Activated CD4-positive, CD25-positive, alpha-beta regulatory T cell treated with anti-CD3 and anti-CD28 coated beads, Interleukin-2, amount 50 U/mL, for 72 hours (primary cell): ENCODE measurements around the gene TPPP.

Experiments
- DNase-seq: peaks from one replicate; pipeline ENCODE4 v3.0.0; 2021

TPPP gene

DNA sequence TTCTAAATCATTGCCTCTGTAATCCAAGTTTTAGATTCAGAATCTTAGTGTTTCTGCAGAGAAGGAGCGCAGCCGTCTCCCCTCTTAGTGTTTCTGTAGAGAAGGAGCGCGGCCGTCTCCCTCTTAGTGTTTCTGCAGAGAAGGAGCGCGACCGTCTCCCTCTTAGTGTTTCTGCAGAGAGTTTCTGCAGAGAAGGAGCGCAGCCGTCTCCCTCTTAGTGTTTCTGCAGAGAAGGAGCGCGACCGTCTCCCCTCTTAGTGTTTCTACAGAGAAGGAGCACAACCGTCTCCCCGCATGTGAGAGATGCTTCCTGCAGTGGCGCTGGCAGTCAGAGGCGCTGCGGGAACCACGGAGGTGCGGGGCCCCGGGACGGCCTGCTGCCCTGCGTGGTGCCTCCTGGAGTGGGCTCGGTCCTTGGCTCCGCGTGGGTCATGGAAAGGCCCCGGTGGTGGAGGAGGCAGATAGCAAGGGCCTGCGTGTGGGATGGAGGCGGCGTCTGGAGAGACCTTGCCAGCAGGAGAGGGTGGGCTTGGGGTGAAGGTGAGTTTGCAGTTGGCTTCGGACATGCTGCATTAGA lies 70.1 kb downstream of the TPPP start:
- DNase-seq: no peak

DNA sequence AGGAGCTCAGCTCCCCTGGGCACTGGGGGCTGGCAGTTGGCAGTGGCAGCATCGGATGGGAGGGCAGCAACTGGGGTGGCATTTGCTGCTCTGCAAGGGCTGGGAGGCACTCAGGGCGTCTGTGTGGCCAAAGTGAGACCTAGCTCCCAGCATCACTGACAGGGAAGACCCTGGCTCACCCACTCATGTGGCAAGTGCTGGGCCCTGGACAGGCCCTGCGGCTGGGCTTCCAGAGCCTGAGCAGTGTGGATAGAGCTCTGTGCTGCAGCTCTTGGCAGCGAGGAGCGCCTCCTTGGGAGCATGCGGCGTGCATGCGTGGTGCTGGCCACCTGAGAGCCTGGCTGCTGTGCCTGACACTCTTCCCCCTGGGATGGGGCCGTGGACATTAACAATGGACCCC lies 70.8 kb downstream of the TPPP start:
- DNase-seq: no peak

- no peak for DNase-seq
These were observed 71.8 kb downstream of the TPPP start for GRCh38 chr5:621341-621761.

GRCh38 chr5:620586-621180 lies 72.5 kb downstream of the TPPP start:
- DNase-seq: no peak

DNA sequence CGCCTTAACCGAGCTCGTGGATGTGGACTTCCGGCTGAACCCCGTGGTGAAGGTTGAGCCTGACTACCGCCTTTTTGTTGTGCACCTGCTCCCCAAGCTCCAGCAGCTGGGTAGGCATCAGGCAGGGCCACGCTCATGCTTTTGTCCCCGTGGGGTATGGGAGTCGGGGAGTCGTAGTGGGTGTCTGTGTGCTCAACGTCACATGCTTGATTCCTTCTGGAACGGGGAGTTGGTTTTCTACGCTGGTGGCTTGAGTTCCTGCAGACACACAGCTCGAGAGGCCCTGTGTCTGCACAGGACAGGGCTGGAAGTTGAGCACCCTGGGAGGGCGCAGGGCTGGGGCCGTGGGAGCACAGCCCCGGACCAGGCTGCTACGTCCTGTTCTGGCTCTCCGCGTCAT lies 73.0 kb downstream of the TPPP start:
- no peak for DNase-seq

GRCh38 chr5:619444-619843 lies 73.7 kb downstream of the TPPP start:
- no peak for DNase-seq

DNA sequence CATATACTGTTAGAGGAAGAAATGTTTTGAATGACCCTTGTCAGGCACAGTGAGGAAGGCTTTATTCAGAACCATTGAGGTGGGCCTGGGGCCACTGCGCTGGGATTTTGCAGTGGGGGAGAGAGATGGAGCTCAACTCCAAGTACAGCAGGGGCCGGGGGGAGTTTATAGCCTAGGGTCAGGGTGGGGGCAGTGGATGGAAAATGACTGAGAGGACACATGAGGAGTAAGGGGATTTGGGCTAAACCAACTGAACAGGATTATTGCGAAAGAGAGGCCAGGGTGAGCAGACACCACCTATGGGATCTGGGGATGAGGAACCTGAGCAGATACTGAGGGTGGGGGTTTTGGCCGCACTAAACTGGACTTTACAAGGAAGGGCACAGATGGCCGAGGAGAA lies 74.7 kb downstream of the TPPP start:
- no peak for DNase-seq

- DNase-seq: no peak
These were observed 75.3 kb downstream of the TPPP start for GRCh38 chr5:617896-618295.

DNA sequence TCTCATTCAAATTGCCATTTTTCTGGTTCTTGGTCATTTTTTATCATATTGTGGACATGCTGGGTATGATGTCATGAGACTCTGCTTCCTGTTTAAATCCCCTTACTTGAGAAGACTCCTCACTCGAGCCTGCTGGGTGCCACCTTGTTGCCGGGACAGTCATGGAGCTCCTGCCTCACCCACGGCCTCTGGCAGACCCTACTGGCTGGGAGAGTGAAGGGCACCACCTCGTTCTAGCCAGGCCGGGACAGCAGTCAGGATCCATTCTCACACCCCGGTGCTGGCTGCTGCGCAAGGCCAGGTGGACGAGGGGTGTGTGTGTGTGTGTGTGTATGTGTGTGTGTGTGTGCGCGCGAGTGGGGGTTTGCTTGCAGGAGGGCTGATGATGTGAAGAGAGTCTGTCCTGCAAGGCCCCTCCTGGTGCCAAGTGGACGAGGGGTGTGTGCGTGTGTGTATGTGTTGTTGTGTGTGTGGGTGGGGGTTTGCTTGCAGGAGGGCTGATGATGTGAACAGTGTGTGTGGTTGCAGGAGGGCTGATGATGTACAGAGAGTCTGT lies 76.6 kb downstream of the TPPP start:
- no peak for DNase-seq

GRCh38 chr5:612498-613424 lies 80.4 kb downstream of the TPPP start:
- DNase-seq: no peak

DNA sequence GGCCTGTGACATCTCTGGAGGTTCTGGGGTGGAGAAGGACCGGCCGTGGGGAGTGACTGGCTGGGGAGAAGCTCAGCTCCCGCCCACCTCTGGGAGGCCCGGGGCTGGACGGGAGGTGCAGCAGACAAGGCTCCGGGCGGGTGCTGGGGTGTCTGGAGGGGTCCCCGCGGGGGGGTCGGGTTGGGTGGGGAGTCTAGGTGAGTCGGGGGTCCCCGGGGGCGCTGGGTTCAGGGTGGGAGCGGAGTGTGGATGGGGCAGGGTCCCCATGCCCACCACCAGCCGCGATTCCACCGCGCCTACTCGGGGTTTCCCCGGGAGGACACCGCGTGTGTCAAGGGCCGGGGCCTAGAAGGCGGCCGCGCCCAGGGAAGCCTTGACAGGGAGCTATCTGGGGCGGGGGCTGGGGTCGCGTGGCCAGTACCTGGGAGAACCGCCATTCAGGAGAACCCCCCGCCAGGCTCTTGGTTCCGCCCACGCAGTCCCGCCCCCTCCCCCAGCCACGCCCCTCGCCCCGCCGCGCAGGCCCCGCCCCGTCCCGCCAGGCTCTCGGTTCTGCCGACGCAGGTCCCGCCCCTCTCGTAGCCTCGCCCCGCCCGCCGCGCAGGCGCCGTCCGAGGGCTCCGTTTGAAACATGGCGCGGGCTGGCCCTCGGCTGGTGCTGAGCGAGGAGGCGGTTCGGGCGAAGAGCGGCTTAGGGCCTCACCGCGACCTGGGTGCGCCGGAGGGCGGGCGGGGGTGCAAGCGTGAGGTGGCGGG lies 81.2 kb downstream of the TPPP start, which contains the start of gene CEP72:
Gene CEP72, plus strand, starts transcription at position 610 of the 756 bp plus-strand sequence. Its CDS starts 22 bp downstream, at position 632.
- peak; percentile 93 for DNase-seq

DNA sequence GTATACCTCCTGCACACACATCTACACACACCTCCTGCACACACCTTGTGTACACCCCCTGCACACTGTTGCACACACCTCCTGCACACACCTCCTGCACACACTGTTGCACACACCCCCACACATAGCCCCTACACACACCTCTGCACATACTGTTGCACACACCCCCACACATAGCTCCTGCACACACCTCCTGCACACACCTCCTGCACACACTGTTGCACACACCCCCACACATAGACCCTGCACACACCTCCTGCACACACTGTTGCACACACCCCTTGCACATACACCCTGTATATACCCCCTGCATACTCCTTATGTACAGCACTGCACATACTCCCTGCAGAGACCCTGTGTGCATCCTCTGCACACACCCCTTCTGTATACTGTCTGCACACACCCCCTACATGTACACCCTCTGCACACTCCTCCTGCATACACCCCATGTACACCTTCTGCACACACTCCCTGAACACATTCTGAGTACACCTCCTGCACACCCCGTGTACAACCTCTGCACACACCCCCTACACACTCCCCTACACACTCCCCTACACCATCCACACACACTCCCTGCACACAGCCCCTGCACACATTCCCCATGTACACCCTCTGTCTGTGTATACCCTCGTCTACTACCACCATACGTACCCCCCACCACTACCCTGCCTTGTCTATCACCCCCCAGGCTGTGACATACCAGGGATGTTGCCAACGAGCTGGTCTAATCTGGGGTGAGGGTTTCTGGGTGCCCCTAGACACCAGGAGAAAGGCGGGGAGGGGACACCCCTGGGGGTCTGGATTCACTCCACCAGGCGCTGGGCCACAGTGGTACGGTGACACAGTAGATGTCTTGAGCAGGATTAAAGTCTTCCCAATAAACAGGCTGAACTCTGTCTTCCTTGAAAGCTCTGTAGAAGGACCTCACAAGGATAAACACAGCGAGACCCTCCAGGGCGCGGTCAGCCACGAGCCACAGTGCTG lies 82.1 kb downstream of the TPPP start:
- no peak for DNase-seq

DNA sequence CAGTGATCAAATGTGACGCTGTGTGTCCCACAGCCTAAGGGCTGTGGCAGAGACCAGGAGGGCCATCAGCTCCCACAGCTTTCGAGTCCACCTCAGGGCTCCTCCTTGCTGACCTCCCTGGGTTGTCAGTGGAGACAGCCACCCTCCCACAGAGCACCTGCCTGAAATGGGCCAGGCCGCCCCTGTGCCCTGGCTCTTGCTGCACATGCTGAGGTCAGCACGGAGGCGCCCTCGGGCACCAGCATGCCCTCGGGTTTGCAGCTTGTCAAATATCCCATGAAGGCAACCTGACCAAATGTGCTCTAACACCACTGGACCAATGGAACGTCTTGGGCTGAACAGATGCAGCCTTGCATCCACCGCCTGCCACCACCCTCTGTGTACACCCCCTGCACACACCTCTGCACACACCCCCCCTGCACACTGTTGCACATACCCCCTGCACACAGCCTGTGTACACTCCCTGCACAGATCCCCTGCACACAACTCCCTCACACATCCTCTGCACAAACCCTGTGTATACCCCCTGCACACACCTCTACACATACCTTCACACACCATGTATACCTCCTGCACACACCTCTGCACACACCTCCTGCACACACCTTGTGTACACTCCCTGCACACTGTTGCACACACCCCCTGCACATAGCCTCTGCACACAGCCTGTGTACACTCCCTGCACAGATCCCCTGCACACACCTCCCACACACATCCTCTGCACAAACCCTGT lies 83.0 kb downstream of the TPPP start:
- DNase-seq: no peak
